Brain microvascular endothelial cell (primary cell): Measurements from ENCODE around the gene SYTL2.

Source experiments
- DNase-seq: peaks from one replicate; pipeline ENCODE4 v3.0.0-alpha.2; 2020
- H3K27ac ChIP-seq: fragments of 250-450 bp; sonication (Bioruptor Pico); 2 replicates; pipeline ENCODE4 v1.5.1; 2020; ENCODE audit warnings: mild to moderate bottlenecking, moderate library complexity
- H3K27me3 ChIP-seq: fragments of 250-450 bp; sonication (Bioruptor Pico); replicated peaks from 2 replicates; pipeline ENCODE4 v1.5.1; 2020; ENCODE audit warnings: mild to moderate bottlenecking
- H3K36me3 ChIP-seq: fragments of 250-450 bp; sonication (Bioruptor Pico); replicated peaks from 2 replicates; pipeline ENCODE4 v1.5.1; 2020; ENCODE audit warnings: mild to moderate bottlenecking
- H3K4me3 ChIP-seq: 2 replicates; pipeline ENCODE4 v1.5.1; 2011; ENCODE audit warnings: low read depth, mild to moderate bottlenecking, control low read depth, low read length, moderate library complexity
- in situ Hi-C: cut with HindIII; loops from 2 replicates; pipeline ENCODE4 v1.10.0; 2017; ENCODE audit warnings: low sequenced_read_pairs, low pct_ligation_motif_present
- TF ChIP-seq, protein P1 (sequence below): IDR thresholded peaks from 2 replicates; pipeline ENCODE4 v1.5.1; 2011; ENCODE audit warnings: low read depth, mild to moderate bottlenecking, moderate library complexity, low read length, control low read depth, inconsistent platforms; ENCODE audit errors: missing control alignments

SYTL2 gene

DNA sequence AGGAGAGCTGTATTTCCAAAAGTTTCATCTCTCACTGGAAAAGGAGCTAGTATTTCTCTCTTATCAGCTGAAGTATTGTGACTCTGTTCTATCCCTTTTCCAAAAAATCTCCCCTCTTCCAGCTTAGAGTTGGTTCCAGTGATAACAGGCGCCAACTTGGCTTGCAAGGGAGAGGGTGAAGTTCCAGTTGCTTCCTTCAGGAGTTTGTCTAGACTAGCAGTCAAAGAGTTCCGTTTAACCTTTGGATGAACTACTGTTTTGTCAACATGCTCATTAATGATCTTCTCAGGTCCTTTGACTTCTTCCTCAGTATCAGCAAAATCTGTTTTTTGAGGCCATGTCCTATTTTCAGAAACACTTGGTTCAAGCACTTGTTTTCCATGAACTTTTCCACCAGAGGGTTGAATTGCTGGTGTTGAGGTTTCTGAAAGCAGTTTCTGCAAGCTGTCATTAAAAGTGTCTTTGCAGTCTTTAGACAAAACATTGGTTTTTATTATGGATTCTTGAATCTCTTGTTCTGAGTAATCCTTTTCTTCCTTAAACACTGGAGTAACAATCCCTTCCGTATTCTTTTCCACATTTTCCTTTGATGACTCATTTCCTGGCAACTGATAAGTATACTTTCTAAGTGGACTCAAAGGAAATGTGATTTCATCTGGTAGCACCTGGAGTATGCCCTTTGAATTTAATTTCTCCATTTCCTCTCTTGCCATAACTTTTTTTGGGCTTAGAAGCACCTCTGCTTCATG is 85.3 kb downstream of the SYTL2 start:
- Histone ChIP-seq H3K4me3 (no peak overlapping the region), H3K36me3 (no peaks in the 10 kb centered on the region), H3K27ac (peak overlapping the region; percentile 35), H3K27me3 (no peaks in the 10 kb centered on the region)
- DNase-seq: peak; percentile 34
- in situ Hi-C loops: no loop called here
- TF ChIP-seq, protein P1, sequence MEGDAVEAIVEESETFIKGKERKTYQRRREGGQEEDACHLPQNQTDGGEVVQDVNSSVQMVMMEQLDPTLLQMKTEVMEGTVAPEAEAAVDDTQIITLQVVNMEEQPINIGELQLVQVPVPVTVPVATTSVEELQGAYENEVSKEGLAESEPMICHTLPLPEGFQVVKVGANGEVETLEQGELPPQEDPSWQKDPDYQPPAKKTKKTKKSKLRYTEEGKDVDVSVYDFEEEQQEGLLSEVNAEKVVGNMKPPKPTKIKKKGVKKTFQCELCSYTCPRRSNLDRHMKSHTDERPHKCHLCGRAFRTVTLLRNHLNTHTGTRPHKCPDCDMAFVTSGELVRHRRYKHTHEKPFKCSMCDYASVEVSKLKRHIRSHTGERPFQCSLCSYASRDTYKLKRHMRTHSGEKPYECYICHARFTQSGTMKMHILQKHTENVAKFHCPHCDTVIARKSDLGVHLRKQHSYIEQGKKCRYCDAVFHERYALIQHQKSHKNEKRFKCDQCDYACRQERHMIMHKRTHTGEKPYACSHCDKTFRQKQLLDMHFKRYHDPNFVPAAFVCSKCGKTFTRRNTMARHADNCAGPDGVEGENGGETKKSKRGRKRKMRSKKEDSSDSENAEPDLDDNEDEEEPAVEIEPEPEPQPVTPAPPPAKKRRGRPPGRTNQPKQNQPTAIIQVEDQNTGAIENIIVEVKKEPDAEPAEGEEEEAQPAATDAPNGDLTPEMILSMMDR: no peak

DNA sequence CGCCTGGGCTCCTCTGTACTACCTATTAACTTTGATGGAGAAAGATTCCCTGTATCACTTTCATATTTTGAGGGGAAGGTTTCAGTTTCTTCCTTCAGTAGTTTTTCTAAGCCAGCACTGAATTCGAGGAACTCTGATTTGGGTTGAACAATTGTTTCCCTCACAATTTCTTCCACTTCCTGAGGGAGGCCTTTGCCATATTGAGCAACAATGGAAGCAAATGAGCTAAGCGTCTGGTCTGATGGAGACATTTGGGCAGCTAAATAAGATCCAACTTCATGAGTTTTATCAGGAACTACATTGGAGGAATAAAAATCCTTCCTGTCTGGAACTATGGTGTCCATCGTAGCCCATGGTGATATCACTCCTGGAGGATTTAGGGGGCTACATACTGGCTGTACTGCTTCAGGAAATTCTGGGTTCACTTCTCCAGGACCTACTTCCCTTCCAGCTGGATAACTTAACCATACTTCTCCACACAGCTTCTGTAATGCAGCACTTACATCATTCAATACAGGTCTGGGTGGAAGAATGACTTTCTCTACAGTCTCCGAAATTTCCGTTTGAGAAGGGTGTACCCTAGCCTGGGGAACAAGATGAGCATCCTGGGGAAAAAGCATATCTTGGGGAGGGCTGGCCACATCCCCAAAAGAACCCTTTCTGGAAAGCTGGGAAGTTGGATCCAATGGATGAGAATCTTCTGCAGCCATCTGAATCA is 86.0 kb downstream of the SYTL2 start:
- Histone ChIP-seq H3K27ac (no peak overlapping the region), H3K27me3 (no peaks in the 10 kb centered on the region), H3K4me3 (no peak overlapping the region), H3K36me3 (no peaks in the 10 kb centered on the region)
- no peak for DNase-seq
- TF ChIP-seq, protein P1: no peak
- in situ Hi-C loops: no loop called here

- Histone ChIP-seq H3K27ac (no peak overlapping the region), H3K27me3 (no peaks in the 10 kb centered on the region), H3K36me3 (no peaks in the 10 kb centered on the region), H3K4me3 (no peak overlapping the region)
- in situ Hi-C loops: no loop called here
- TF ChIP-seq, protein P1: no peak
- DNase-seq: no peak
Measured at GRCh38 chr11:85723088-85723487, 87.9 kb downstream of the SYTL2 start.

DNA sequence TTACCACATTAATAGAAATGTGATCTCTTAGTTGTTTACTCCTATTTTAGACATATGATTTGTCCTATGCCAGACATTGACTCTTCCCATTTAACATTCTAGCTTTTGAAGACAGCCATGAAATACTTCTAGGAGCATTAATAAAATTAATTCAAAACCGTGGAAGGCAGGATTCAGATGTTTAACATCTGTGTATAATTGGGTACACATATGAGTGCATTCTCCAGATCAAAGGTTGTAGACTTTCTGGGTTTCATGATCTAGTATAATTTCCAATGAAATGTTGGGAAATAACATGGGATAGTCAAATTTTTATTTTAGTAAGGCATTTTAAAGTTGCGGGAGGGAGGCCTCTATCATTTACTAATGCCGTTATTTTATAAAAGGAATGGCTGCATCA is 89.8 kb downstream of the SYTL2 start:
- Histone ChIP-seq H3K27me3 (no peaks in the 10 kb centered on the region), H3K36me3 (no peaks in the 10 kb centered on the region), H3K27ac (no peak overlapping the region), H3K4me3 (no peak overlapping the region)
- TF ChIP-seq, protein P1: no peak
- in situ Hi-C loops: no loop called here
- no peak for DNase-seq

DNA sequence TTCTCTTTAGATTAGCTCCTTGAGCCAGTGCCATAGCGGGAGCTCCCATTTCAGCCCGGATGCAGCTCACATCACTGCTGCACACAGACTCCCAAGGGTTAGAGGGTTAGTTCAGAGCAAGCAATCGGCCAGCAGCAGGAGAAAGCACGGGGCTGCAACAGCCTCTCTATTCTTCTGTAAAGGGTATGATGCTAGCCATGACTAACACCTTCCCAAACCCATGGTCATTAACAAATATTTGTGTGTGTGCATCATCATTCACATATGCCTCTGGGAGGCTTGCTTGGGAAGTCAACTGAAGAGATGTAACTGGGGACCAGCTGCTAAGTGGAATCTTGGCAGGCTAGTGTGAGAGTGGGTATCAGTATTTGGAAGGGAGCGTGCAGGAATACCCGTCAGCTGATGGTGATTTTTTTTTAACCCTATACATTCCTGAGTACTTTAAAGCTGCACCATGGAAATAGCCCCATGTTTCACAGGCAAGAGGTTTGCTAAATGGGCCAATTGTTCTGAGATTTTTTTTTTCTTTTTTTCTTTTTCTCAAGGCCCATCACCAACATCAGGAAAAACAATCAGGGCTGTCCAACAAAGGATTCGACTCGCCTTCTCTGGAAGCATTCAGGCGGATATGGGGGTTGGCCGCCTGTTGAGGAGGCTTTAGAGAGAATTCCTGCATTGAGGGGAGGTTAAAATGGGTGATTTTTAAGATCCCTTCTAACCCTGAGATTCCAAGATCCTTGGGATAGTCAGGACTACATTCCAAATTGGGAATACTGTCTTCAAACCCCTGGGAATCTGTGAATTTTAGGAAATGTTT is 91.7 kb downstream of the SYTL2 start:
- Histone ChIP-seq H3K27me3 (no peaks in the 10 kb centered on the region), H3K27ac (peak overlapping the region; percentile 2), H3K36me3 (no peaks in the 10 kb centered on the region), H3K4me3 (peak overlapping the region; percentile 22)
- in situ Hi-C loops: no loop called here
- DNase-seq: peak; percentile 93
- TF ChIP-seq, protein P1: no peak
